HG03097 (cell line): ENCODE measurements around the gene BZW1.

Experiments used
- ATAC-seq: cut with Tn5 transposase; IDR thresholded peaks from one replicate; pipeline ENCODE4 v1.9.1; 2021; ENCODE audit not compliant: unreplicated experiment, low FRiP score

The BZW1 gene

DNA sequence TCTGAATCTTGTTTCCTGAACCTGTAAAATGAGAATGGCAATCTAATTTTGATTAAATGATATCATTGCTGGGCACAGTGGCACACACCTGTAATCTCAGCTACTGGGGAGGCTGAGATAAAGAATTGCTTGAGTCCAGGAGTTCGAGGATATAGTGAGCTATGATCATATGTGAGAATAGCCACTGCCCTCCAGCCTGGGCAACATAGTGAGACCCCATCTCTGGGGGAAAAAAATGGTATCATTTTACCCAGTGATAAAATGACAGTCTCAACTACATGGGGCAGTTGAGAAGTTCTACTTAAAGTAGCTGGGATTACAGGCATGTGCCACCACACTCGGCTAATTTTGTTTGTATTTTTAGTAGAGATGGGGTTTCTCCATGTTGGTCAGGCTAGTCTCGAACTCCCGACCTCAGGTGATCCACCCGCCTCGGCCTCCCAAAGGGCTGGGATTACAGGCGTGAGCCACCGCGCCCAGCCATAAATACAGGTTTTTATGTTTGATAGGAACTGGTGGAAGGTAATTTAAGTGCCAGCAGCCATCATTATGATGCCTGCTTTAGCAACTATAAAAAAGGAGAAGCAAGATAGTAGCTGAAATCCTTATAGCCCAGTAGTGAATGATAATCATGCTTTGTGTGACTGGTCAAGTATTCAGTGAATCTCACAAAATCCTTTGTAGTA lies 17.0 kb downstream of the BZW1 start:
- no peak for ATAC-seq

DNA sequence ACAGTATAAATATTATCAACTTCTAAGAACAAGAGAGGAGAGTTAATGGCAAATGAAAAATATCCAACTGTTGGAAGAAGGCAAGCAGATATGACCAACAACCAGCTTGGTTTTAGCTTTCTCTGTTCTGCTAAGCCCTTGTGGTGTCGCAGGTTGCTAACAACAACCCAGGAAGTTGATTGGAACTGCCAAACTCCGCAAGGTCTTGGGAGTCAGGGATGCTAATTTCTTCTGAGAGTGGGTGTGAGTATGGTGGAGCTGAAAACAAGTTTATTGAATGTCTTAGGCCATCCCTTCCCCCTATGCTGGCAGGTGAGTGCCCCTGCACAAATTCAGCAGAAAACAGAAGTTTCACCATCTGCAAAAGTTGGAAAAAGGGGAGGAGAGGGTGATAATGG lies 17.5 kb downstream of the BZW1 start:
- ATAC-seq: no peak

DNA sequence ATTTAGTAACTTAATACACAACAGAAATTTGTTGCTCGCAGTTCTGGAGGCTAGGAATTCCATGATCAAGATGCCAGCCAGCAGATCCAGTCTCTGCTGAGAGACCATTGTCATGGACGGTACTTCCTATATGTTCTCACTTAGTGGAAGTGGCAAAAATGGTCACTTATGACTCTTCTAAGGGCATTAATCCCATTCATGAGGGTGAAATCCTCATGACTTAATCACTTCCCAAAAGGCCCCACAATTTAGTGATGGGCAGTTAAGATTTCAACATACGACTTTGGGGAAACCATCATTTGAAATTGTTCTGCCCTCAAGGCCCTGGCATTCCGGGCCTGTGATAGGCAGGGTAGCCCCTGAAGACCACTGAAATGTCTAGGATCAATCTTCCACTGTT lies 23.0 kb downstream of the BZW1 start:
- ATAC-seq: no peak

DNA sequence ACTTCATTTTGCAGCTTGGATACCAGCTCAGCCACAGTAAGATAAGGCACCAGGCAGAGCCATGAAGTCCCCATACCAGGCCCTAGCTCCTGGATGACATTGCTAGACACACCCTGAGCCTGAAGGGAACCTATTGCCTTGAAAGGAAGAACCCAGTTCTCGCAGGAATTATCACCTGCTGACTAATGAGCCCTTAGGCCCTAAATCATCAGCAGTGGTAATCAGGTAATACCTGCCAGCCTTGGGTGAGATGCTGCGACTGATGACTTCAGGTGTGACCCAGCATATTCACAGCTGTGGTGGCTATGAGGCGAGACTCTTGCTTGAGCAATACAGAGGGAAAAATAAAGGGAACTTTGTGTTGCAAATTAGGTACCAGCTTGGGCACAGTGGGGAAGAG lies 27.8 kb downstream of the BZW1 start:
- no peak for ATAC-seq

DNA sequence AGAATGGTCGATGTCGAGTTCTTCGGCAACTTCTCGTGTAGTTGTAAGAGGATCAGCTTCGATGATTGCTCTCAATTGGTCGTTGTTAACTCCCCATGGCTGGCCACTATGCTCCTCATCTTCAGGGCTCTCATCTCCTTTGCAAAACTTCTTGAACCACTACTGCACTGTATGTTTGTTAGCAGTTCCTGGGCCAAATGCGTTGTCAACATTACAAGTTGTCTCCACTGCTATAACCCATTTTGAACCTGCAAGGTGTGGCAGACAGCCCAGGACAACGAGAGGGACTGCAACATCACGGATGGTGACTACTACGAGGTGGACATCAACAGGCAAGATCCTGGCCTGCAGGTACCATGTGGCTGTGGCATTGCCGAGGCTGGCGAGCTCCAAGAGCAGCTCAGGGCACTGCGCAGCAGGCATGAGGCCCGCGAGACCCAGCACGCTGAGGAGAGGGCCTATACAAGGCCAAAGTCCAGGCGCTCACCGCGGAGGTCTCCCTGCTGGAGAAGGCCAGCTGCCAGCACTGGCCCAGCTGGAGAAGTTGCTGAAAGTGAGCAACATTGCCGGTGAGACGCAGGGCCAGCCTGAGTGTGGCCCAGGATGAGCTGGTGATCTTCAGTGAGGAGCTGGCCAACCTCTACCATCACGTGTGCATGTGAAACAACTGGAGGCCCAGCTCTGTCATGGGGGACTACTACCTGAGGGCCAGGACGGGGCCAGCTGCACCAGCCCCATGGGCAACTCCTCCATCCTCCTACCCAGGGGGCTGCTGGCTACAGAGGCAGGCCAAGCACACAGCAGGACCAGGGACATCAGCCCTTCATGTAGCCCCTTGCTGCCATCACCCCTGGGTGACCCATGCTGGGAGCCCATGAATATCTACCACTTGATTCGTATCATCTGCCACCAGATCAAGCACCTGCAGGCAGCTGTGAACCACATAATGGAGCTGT lies 32.6 kb downstream of the BZW1 start:
- ATAC-seq: no peak

DNA sequence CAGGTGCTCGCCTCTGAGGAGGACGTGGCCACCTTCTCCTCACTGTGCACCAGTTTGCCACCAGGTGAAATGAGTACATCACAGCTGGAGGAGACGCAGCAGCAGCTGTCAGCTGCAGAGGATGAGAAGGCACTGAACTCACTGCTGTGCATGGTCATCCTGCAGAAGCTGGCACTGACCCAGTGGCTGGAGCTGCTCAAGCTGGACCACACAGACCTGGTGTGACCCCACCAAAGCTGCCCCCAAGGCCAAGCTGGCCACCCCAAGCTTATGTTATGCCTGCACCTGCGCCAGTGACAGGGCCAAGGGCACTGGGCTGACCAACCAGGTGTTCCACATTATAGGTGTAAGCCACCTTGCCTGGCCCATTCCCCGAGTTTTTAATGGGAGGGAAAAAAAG lies 33.5 kb downstream of the BZW1 start:
- ATAC-seq: no peak

GRCh38 chr2:200845669-200846325 lies 34.1 kb downstream of the BZW1 start:
- no peak for ATAC-seq

GRCh38 chr2:200847269-200847668 lies 35.6 kb downstream of the BZW1 start:
- no peak for ATAC-seq

- ATAC-seq: no peak
Observed at GRCh38 chr2:200847939-200848338, 36.2 kb downstream of the BZW1 start.

DNA sequence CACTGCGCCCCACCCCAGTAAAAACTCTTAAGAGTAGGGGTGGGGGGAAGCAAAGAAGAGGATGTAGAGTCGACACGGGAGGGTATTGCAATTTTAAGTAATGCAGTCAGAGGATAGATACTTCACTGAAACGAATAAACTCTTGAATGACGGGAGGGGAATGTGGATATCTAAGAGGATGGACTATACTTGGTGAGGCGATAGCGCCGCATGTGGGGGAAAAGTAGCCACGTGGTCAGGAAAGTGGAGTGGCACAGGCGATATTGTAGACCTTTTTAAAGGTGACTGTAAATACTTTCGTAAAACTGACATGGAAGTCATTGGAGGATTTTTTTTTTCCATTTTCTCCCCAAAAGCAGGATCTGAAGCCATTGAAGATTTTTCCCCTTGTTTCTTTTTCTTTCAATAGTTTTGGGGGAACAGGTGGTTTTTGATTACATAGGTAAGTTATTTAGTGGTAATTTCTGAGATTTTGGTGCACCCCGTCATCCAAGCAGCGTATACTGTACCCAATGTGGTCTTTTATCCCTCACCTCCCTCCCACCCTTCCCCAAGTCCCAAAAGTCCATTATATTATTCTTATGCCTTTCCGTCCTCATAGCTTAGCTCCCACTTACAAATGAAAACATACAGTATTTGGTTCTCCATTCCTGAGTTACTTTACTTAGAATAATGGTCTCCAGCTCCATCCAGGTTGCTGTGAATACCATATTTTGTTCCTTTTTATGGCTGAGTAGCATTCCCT lies 39.0 kb downstream of the BZW1 start:
- ATAC-seq: no peak

DNA sequence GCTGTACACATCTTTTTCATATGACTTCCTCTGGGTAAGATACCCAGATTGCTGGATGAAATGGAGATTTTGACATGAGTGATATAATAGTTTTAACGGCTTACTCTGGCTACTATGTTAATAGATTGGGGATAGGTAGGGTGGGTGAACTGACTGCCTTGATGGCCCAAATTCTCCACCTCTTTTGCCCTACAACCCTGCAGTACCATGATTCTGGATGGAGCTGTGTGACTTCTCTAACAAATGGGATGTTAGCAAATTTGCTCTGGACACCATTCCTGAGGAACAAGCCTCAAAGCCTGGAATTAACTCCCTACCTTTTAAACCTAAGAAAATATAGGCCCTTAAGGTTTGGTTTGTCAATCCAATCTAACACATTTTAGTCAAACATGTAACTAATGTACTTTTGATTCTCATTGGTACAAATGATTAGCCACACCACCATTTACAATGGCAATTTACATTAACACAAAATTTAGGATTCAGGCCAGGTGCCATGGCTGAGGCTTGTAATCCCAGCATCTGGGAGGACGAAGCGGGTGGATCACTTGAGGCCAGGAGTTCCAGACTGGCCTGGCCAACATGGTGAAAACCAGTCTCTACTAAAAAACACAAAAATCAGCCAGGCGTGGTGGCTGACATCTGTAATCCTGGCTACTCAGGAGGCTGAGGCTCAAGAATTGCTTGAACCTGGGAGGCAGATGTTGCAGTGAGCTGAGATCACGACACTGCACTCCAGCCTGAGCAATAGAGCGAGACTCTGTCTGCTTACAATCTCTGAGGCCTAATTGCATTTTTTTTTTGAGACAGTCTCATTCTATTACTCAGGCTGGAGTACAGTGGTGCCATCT lies 39.9 kb downstream of the BZW1 start:
- ATAC-seq: no peak

DNA sequence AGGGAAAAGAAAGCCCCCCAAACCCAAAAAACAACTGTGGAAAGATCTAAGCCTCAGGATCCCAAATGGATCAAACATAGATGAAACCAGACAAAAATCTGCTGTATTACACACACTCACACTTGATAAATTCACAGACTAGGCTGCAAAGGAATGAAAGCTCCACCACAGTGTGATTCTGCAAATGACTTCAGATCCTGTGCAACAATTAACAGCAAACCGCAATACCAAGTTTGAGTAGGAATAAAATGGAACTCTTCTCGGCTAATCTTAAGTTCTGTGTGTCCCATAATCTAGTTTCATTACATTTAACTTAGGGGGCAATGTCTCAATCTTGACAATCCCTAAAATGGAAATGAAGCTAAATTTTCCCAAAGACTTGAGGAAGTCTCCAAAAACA lies 40.9 kb downstream of the BZW1 start:
- ATAC-seq: no peak

GRCh38 chr2:200856806-200857205 lies 45.1 kb downstream of the BZW1 start:
- no peak for ATAC-seq

GRCh38 chr2:200860092-200860795 lies 48.5 kb downstream of the BZW1 start:
- ATAC-seq: no peak

DNA sequence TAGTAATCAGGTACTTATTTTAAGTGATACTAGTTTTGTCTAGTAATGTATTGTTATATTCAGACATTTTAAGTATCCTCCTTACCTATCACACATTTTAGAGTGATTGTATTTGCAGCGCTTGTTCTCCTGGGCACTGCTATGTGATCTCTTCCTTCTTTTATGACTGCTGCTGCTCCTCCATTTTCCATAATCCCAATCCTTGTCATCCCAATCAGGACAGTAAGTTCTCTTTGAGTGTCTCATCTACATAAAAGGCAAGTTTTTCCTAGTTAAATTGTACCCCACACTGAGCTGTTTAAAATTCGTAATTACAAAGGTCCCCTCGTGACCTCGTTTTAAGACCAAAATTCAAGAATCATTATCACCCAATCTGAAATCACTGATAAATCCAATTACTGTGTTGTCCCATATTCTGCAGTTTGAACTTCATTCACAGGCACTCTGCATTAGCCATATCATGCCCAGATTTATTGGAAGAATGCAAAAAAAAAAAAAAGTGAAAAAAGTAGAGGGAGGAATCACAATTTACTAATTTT lies 50.0 kb downstream of the BZW1 start:
- ATAC-seq: no peak

DNA sequence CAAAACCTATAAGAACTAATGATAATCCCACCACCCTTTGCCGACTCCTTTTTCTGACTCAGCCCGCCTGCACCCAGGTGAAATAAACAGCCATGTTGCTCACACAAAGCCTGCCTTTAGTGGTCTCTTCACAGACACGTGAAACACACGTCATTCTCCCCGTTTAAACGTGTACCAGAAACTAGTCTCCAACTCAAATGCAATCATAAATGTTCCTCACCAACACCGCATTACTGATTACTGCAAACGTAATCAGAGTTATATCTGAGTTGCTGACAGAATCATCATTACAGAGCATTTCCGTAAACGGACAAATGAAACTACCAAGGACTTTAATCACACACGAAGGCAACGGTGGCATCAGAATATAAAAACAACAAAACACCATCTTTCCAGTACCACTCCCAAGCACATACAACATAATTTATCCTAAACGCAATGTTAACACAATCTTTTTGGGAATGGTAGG lies 50.9 kb downstream of the BZW1 start:
- no peak for ATAC-seq

GRCh38 chr2:200863782-200864175 lies 52.1 kb downstream of the BZW1 start:
- ATAC-seq: peak; percentile 6

GRCh38 chr2:200864176-200865034 lies 52.7 kb downstream of the BZW1 start, which contains the start of gene CLK1:
Gene CLK1 (minus strand): TSS chr2:200864658. CDS start chr2:200861862, 2,796 bp downstream.
- peak; percentile 82 for ATAC-seq
